Choroid plexus epithelial cell (primary cell): ENCODE data around the gene MBD3L1.

Experiments used
- DNase-seq: peaks from one replicate; pipeline ENCODE4 v3.0.0-alpha.2; 2010; ENCODE audit warnings: low read depth
- H3K4me3 ChIP-seq: 2 replicates; pipeline ENCODE4 v1.5.1; 2011; ENCODE audit warnings: low read depth, mild to moderate bottlenecking, control low read depth, low read length, moderate library complexity
- CTCF ChIP-seq: conservative IDR thresholded peaks from 2 replicates; pipeline ENCODE4 v1.5.1; 2011; ENCODE audit warnings: low read depth, mild to moderate bottlenecking, control low read depth, inconsistent platforms, low read length, moderate library complexity

Gene MBD3L1

GRCh38 chr19:8832132-8833021 is at the start of gene MBD3L1, which contains the start of gene ZNF558:
TSS of gene MBD3L1 (plus strand) at chr19:8832377. CDS start at chr19:8842679, 10,302 bp downstream.
TSS of gene ZNF558 (minus strand) at chr19:8832304. CDS start at chr19:8822659, 9,645 bp downstream.
- TF ChIP-seq CTCF: no peak
- H3K4me3 ChIP-seq: peak within 1 kb of the TSS; percentile 85
- peak; percentile 99 for DNase-seq

DNA sequence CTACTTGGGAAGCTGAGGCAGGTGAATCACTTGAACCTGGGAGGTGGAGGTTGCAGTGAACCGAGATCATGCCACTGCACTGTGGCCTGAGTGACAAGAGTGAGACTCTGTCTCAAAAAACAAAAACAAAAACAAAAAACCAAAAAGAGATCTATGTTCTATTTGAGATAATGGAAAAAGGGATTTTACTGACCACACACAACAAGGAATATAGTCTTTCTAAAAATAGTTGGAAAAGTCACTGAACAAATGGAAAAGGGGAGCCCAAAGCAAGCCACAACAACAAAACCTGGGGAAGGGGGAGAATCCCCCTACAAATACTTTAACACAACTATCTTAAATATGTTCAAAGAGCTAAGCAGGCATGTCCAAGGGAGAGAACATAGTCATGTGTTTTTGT is 37.4 kb upstream of the MBD3L1 start:
- no peak overlapping the region for H3K4me3 ChIP-seq
- TF ChIP-seq CTCF: no peak
- no peak for DNase-seq

- TF ChIP-seq CTCF: no peak
- DNase-seq: peak; percentile 3
- no peak overlapping the region for H3K4me3 ChIP-seq
These were observed 25.5 kb upstream of the MBD3L1 start for GRCh38 chr19:8806661-8807060.

- H3K4me3 ChIP-seq: no peak overlapping the region
These were observed 20.6 kb upstream of the MBD3L1 start for GRCh38 chr19:8811315-8812172.

GRCh38 chr19:8814176-8814575 is 18.0 kb upstream of the MBD3L1 start:
- H3K4me3 ChIP-seq: no peak overlapping the region
- no peak for DNase-seq
- no peak for TF ChIP-seq CTCF

More at GRCh38 chr19:8811315-8812172, 20.6 kb upstream of the MBD3L1 start:
- no peak for TF ChIP-seq CTCF
- peak; percentile 19 for DNase-seq

DNA sequence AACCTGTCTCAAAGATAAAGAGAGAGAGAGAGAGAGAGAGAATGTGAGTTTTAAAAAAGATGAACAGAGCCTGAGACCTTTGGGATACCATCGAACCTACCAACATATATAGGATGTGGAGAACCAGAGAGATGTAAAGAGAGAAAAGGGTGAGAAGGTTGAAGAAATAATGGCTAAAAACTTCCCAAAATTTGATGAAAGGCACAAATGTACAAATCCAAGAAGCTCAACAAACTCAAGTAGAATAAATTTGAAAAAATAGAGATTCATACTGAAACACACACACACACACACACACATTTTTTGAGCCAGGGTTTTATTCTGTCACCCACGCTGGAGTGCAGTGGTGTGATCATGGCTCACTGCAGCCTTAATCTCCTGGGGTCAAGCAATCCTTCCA is 16.4 kb upstream of the MBD3L1 start:
- no peak overlapping the region for H3K4me3 ChIP-seq
- no peak for DNase-seq
- no peak for TF ChIP-seq CTCF
